HEK293 (cell line): ENCODE measurements around the gene TBC1D14.

Experiments used
- ATF2 ChIP-seq: fragments of 450-650 bp; formaldehyde crosslinking; IDR thresholded peaks from 2 replicates; pipeline ENCODE4 v1.5.1; 2016; ENCODE audit warnings: missing biosample characterization, missing genetic modification characterization, low read depth
- CTCF ChIP-seq: fragments of 450-650 bp; formaldehyde crosslinking; IDR thresholded peaks from 2 replicates; pipeline ENCODE4 v1.5.1; 2016; ENCODE audit warnings: missing biosample characterization, missing genetic modification characterization
- RBAK ChIP-seq: fragments of 450-650 bp; formaldehyde crosslinking; IDR thresholded peaks from 2 replicates; pipeline ENCODE4 v1.5.1; 2016; ENCODE audit warnings: missing biosample characterization, missing genetic modification characterization
- REST ChIP-seq: fragments of 450-650 bp; formaldehyde crosslinking; IDR thresholded peaks from 2 replicates; pipeline ENCODE4 v1.5.1; 2016; ENCODE audit warnings: missing biosample characterization, missing genetic modification characterization
- TRIM28 ChIP-seq: IDR thresholded peaks from 2 replicates; pipeline ENCODE4 v1.6.1; 2011; ENCODE audit warnings: low read length, control low read depth, borderline replicate concordance
- YY1 ChIP-seq: fragments of 450-650 bp; formaldehyde crosslinking; IDR thresholded peaks from 2 replicates; pipeline ENCODE4 v1.5.1; 2018; ENCODE audit warnings: missing biosample characterization, missing genetic modification characterization
- ZBTB48 ChIP-seq: fragments of 450-650 bp; formaldehyde crosslinking; IDR thresholded peaks from 2 replicates; pipeline ENCODE4 v1.5.1; 2016; ENCODE audit warnings: missing biosample characterization, missing genetic modification characterization
- ZNF114 ChIP-seq: fragments of 450-650 bp; formaldehyde crosslinking; IDR thresholded peaks from 2 replicates; pipeline ENCODE4 v1.5.0; 2017; ENCODE audit warnings: missing biosample characterization, missing genetic modification characterization
- ZNF24 ChIP-seq: fragments of 450-650 bp; formaldehyde crosslinking; IDR thresholded peaks from 2 replicates; pipeline ENCODE4 v1.5.1; 2016; ENCODE audit warnings: missing biosample characterization, missing genetic modification characterization
- ZNF266 ChIP-seq: fragments of 450-650 bp; formaldehyde crosslinking; IDR thresholded peaks from 2 replicates; pipeline ENCODE4 v1.5.1; 2016; ENCODE audit warnings: missing biosample characterization, missing genetic modification characterization, low read depth
- ZNF354C ChIP-seq: fragments of 450-650 bp; formaldehyde crosslinking; IDR thresholded peaks from 2 replicates; pipeline ENCODE4 v1.5.1; 2016; ENCODE audit warnings: missing biosample characterization, missing genetic modification characterization, low read depth, borderline replicate concordance
- ZNF423 ChIP-seq: fragments of 450-650 bp; formaldehyde crosslinking; IDR thresholded peaks from 2 replicates; pipeline ENCODE4 v1.5.1; 2016; ENCODE audit warnings: missing biosample characterization, missing genetic modification characterization
- ZNF776 ChIP-seq: fragments of 450-650 bp; formaldehyde crosslinking; IDR thresholded peaks from 2 replicates; pipeline ENCODE4 v1.5.0; 2017; ENCODE audit warnings: missing biosample characterization, missing genetic modification characterization, borderline replicate concordance

- TF ChIP-seq ZNF266: no peak
- no peak for TF ChIP-seq ZNF776 (tag by site-specific recombination)
- no peak for TF ChIP-seq ZBTB48 (tag by site-specific recombination)
- TF ChIP-seq ZNF423: no peak
- no peak for TF ChIP-seq CTCF (tag by site-specific recombination)
- TF ChIP-seq ATF2 (tag by site-specific recombination): no peak
- no peak for TF ChIP-seq ZNF354C (tag by site-specific recombination)
- no peak for TF ChIP-seq YY1 (tag by site-specific recombination)
- no peak for TF ChIP-seq REST (tag by site-specific recombination)
- no peak for TF ChIP-seq RBAK (tag by site-specific recombination)
- no peak for TF ChIP-seq TRIM28
- no peak for TF ChIP-seq ZNF24
- no peak for TF ChIP-seq ZNF114 (tag by site-specific recombination)
These were observed 77.9 kb downstream of the TBC1D14 start for GRCh38 chr4:6987588-6987961.
